DMS153 treated with DMSO at 0.1 percent for 48 hours (cell line): ENCODE measurements around the gene TRIM46.
A peak's percentile ranks its signal among the peaks of the same experiment; 100 is the strongest.
"Not testable (repeated sequence)": the region's sequence is repeated elsewhere in the genome, so short reads cannot be mapped to it uniquely, and the experiment has no call there.

Experiments
- DNase-seq: peaks from one replicate; lab custom pipeline; 2025; ENCODE audit not compliant: unreplicated experiment; lab: John Stamatoyannopoulos, UW

The TRIM46 gene

GRCh38 chr1:155137154-155137949, 36.3 kb upstream of the TRIM46 start:
- DNase-seq: no peak

GRCh38 chr1:155139895-155140629, 33.6 kb upstream of the TRIM46 start, which contains the start of gene DPM3:
DPM3 (minus strand) TSS chr1:155140531; CDS start chr1:155140240, 291 bp downstream.
- DNase-seq: peak; percentile 83

- no peak for DNase-seq
Measured at GRCh38 chr1:155140630-155140953, 33.1 kb upstream of the TRIM46 start.

GRCh38 chr1:155141749-155142148, 31.9 kb upstream of the TRIM46 start:
- DNase-seq: no peak

- DNase-seq: no peak
Measured at GRCh38 chr1:155145491-155145890, 28.2 kb upstream of the TRIM46 start.

- not testable (repeated sequence) for DNase-seq
Measured at GRCh38 chr1:155155996-155156643, 17.5 kb upstream of the TRIM46 start.

GRCh38 chr1:155158991-155159390, 14.7 kb upstream of the TRIM46 start:
- DNase-seq: no peak

GRCh38 chr1:155160128-155160527, 13.5 kb upstream of the TRIM46 start:
- DNase-seq: no peak

GRCh38 chr1:155162631-155163030, 11.0 kb upstream of the TRIM46 start:
- not testable (repeated sequence) for DNase-seq

- not testable (repeated sequence) for DNase-seq
Measured at GRCh38 chr1:155163785-155164184, 9.9 kb upstream of the TRIM46 start.

GRCh38 chr1:155164625-155165024, 9.0 kb upstream of the TRIM46 start:
- DNase-seq: not testable (repeated sequence)

- no peak for DNase-seq
Measured at GRCh38 chr1:155166051-155166470, 7.6 kb upstream of the TRIM46 start.

- DNase-seq: peak; percentile 44
Measured at GRCh38 chr1:155166471-155167165, 7.0 kb upstream of the TRIM46 start.

- peak; percentile 93 for DNase-seq
Measured at GRCh38 chr1:155167166-155168104, 6.2 kb upstream of the TRIM46 start.

- not testable (repeated sequence) for DNase-seq
Measured at GRCh38 chr1:155168105-155168445, 5.6 kb upstream of the TRIM46 start.

GRCh38 chr1:155168456-155169210, 5.0 kb upstream of the TRIM46 start:
- DNase-seq: no peak

GRCh38 chr1:155169541-155169940, 4.1 kb upstream of the TRIM46 start:
- no peak for DNase-seq

GRCh38 chr1:155170101-155170785, 3.4 kb upstream of the TRIM46 start:
- no peak for DNase-seq

- no peak for DNase-seq
Measured at GRCh38 chr1:155170806-155171205, 2.8 kb upstream of the TRIM46 start.
